GM12864 (cell line): ENCODE results near the gene BUD23.

Experiments
- DNase-seq: peaks from one replicate; pipeline ENCODE4 v3.0.0-alpha.2; 2011; ENCODE audit warnings: low read depth
- H3K4me3 ChIP-seq: 2 replicates; pipeline ENCODE4 v1.5.1; 2011; ENCODE audit warnings: mild to moderate bottlenecking, low read depth, low read length, control low read depth
- TF ChIP-seq, protein P1 (sequence below): IDR thresholded peaks from 2 replicates; pipeline ENCODE4 v1.5.1; 2011; ENCODE audit warnings: low read depth, mild to moderate bottlenecking, moderate library complexity, low read length, control low read depth, inconsistent platforms; ENCODE audit errors: missing control alignments

The BUD23 gene

DNA sequence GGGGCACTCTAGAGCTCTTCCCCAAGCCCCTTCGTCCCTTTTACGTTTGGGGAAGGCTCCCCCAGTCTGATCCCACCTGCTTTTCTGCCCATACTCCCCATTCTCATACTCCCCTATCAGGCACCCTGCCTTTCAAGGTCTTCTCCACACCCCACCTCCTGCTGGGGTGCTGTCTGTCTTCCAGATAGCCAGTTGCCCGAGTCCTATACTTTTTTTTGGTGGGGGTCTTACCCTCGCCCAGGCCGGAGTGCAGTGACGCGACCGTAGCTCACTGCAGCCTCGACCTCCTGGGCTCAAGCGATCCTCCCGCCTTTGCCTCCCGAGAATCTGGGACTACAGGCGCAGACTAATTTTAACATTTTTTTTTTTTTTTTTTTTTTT is 56.0 kb downstream of the BUD23 start:
- no peak for DNase-seq
- TF ChIP-seq, protein P1, sequence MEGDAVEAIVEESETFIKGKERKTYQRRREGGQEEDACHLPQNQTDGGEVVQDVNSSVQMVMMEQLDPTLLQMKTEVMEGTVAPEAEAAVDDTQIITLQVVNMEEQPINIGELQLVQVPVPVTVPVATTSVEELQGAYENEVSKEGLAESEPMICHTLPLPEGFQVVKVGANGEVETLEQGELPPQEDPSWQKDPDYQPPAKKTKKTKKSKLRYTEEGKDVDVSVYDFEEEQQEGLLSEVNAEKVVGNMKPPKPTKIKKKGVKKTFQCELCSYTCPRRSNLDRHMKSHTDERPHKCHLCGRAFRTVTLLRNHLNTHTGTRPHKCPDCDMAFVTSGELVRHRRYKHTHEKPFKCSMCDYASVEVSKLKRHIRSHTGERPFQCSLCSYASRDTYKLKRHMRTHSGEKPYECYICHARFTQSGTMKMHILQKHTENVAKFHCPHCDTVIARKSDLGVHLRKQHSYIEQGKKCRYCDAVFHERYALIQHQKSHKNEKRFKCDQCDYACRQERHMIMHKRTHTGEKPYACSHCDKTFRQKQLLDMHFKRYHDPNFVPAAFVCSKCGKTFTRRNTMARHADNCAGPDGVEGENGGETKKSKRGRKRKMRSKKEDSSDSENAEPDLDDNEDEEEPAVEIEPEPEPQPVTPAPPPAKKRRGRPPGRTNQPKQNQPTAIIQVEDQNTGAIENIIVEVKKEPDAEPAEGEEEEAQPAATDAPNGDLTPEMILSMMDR = no peak
- H3K4me3 ChIP-seq = peak overlapping the region; percentile 69

DNA sequence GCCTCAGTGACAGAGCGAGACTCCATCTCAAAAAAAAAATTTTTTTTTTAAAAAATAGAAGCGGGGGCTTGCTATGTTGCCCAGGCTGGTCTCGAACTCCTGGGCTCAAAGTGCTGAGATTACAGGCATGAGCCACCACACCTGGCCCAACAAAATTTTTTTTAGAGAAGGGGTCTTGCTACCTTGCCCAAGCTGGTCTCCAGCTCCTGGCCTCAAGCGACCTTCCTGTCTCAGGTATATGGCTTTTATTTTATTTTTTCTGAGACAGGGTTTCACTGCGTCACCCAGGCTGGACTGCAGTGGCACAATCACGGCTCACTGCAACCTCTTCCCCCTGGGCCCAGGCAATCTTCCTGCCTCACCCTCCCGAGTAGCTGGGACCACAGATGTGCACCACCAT is 56.8 kb downstream of the BUD23 start:
- TF ChIP-seq, protein P1 = no peak
- no peak overlapping the region for H3K4me3 ChIP-seq
- DNase-seq = no peak

DNA sequence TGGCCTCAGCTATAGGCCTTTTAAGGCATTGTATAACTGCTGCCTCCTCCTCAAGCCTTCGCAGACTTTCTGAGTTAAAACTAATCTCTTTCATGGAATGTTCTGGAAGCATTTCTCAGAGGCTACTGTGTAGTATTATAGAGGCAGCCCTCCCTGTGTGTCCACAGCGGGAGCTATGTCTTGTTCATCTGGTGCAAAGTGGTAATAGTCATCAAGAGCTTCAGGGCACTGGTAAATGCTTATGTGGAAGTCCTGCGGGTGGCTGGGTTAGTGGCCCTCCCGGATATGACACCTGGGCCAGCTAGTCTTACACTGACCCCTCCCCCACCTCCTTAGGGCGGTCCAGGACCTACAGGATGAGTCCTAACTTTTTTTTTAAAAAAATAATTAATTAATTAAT is 57.4 kb downstream of the BUD23 start:
- TF ChIP-seq, protein P1 = no peak
- no peak for DNase-seq
- H3K4me3 ChIP-seq = no peak overlapping the region

DNA sequence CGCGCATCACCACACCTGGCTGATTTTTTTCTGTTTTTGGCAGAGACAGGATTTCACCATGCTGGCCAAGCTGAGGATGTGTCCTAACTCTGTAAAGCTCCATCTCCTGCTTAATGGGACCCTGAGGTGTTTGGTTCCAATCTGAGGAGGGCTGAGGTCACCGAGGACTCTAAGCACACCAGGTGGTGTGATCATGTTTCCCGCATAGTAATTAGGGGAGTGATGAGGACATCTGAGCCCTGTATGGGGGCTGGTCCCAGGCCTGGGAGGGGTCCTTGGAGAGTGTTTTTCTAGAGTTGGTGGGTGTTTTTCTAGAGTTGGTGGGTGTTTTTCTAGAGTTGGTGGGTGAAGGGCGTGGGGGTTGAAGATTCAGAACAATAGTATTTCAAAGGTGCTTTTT is 58.2 kb downstream of the BUD23 start:
- TF ChIP-seq, protein P1 = no peak
- no peak overlapping the region for H3K4me3 ChIP-seq
- no peak for DNase-seq

DNA sequence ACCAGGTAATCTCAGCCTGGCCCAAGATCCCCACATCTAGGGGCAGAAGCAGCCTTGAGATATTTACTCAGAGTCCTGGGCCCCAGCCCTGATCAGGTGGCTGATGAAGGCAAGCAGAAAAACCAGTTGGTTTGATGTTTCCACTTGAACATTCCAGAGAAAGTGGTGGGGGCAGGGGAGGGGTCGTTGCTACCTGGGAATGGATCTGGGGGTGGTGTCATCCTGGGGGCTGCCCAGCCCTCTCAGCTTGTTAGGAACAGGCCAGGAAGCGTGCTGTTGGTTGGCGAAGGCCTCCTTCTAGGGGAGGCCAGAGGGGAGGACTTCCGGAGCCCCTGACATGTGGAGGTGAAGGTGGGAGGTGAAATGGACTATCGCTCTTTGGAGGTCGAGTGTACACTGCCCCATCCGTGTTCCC is 58.9 kb downstream of the BUD23 start:
- TF ChIP-seq, protein P1 = no peak
- no peak overlapping the region for H3K4me3 ChIP-seq
- DNase-seq = no peak

DNA sequence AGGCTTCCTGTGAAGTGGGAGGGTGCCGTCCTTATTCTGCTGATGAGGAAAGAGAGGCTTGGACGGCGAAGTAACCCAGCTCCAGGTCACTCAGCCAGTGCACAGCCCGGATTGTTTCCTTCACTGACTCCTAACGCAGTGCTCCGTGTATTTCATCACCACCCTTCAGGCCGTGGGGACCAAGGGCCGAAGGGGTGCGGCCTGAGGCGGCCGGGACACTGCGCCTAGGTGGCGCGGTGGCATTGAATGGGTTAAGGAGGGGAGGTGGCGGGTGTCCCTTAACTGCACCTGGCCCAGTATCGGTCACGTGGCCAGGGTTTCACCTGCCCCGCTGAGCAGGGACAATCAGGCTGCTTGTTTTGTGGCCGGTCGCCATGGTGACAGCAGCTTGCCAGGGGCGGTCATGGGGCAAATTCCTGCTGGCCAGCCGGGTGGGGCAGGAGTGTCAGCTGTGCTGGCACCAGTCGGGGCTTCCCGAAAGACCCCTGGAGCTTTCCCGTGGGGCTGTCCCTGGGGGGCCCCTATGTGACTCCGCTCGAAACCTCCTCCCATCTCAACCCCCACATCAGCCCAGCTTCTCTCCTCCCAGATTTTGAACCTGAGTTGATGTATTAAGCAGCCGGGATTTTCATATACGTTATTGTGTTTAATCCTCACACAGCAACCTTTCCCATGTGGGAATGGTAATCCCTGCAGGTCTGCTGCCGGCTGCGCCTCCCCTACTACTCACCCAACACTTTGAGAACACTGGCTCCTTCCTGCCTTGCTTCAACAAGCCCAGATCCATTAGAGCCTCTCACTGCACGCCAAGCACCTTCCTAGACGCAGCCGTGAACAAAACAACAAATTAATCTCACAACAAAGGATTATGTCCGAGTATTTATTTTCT is 59.6 kb downstream of the BUD23 start:
- H3K4me3 ChIP-seq = no peak overlapping the region
- TF ChIP-seq, protein P1 = no peak
- DNase-seq = no peak

DNA sequence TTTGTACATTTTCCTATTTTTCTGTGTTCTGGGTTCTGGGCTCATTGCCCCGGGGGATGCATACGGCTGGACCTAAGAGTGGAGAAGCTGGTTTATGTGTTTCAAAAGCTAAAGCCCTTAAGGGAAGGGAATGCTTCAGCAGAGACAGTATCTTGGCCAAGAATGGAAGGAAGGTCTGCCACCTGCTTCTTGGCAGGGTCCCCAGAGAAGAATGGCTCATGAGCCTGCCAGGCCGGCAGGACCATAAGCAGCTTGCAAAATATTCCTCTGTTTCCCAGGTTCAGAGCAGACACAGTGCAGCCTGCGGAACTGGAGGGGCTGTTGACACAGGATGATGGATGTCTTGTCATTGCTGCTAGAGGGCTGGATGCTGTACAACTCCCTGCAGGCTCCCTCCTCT is 63.0 kb downstream of the BUD23 start:
- no peak for DNase-seq
- TF ChIP-seq, protein P1 = no peak
- no peak overlapping the region for H3K4me3 ChIP-seq
